ENCODE results near the gene CYB561D2. TPM values are rescaled to one million over a fixed set of nuclear protein-coding genes. Genes with fewer than 3 reads are reported as not detected.

Gene CYB561D2
- total and polyA plus RNA-seq, 2 of the 13 experiments (the other 11 are each of a cell fraction or from before 2014, with no cell fraction given) = 11.1 to 17.2 TPM

- TF ChIP-seq E2F2 (CRISPR knock-in tag; IDR thresholded peaks at IDR 0.05; ENCODE audit: borderline replicate concordance) = peak; percentile 75
- no peak for TF ChIP-seq SOX13 (IDR thresholded peaks at IDR 0.05)
- TF ChIP-seq SOX13 (CRISPR knock-in tag; conservative IDR thresholded peaks at IDR 0.05 in 1 of 2, IDR thresholded peaks at IDR 0.05 in 1 of 2) = peak in 1 of 2 experiments; percentile 62; a peak in 2 of 4 replicates
- no peak for TF ChIP-seq ZZZ3 (CRISPR knock-in tag; IDR thresholded peaks at IDR 0.05; ENCODE audit: borderline replicate concordance)
- TF ChIP-seq XRCC5 (optimal IDR thresholded peaks at IDR 0.05; ENCODE audit: low read length) = peak; percentile 55
- TF ChIP-seq FOXO1 (CRISPR knock-in tag; IDR thresholded peaks at IDR 0.05) = no peak
- no peak for TF ChIP-seq ZNF674 (CRISPR knock-in tag; IDR thresholded peaks at IDR 0.05; ENCODE audit: low read depth)
- TF ChIP-seq ZNF44 (CRISPR knock-in tag; IDR thresholded peaks at IDR 0.05) = no peak
- TF ChIP-seq ZNF256 (CRISPR knock-in tag; conservative IDR thresholded peaks at IDR 0.05) = no peak
- TF ChIP-seq ZNF276 (CRISPR knock-in tag; IDR thresholded peaks at IDR 0.05; ENCODE audit: low read depth) = no peak
- no peak for TF ChIP-seq MYNN (CRISPR knock-in tag; IDR thresholded peaks at IDR 0.05; ENCODE audit: low read depth)
- TF ChIP-seq GATAD2A (CRISPR knock-in tag; IDR thresholded peaks at IDR 0.05) = peak; percentile 53
- TF ChIP-seq ZNF878 (CRISPR knock-in tag; IDR thresholded peaks at IDR 0.05) = no peak; the same call in 1 of the 2 replicates
- peak; percentile 60; the same call in 1 of the 2 replicates for TF ChIP-seq YEATS4 (CRISPR knock-in tag; IDR thresholded peaks at IDR 0.05; ENCODE audit: borderline replicate concordance)
- TF ChIP-seq MEF2D (CRISPR knock-in tag; IDR thresholded peaks at IDR 0.05) = peak; percentile 60; the same call in 1 of the 2 replicates
- TF ChIP-seq ZFP62 (CRISPR knock-in tag; IDR thresholded peaks at IDR 0.05) = no peak
- no peak for TF ChIP-seq RFX5 (IDR thresholded peaks at IDR 0.05; ENCODE audit: low read depth, low read length)
- TF ChIP-seq GABPB1 (CRISPR knock-in tag; IDR thresholded peaks at IDR 0.05) = peak; percentile 42; the same call in 1 of the 2 replicates
- TF ChIP-seq ZNF503 (CRISPR knock-in tag; IDR thresholded peaks at IDR 0.05) = no peak
- TF ChIP-seq MYC (CRISPR knock-in tag; IDR thresholded peaks at IDR 0.05; ENCODE audit: borderline replicate concordance) = peak; percentile 48; the same call in 1 of the 2 replicates
- TF ChIP-seq PITX1 (CRISPR knock-in tag; IDR thresholded peaks at IDR 0.05) = peak; percentile 58
- TF ChIP-seq KAT8 (CRISPR knock-in tag; IDR thresholded peaks at IDR 0.05) = peak; percentile 68
- no peak for TF ChIP-seq TCF12 (IDR thresholded peaks at IDR 0.05)
- 0 out of 2 replicates have a peak, but pooled peaks have one; percentile 28 for TF ChIP-seq TCF12 (CRISPR knock-in tag; IDR thresholded peaks at IDR 0.05)
Measured at GRCh38 chr3:50321336-50322114, 29.1 kb upstream of the CYB561D2 start (continued).
